Right atrium auricular region (tissue), 2 donors: Measurements from ENCODE around the gene PIP4K2C. TPM values are rescaled to one million over a fixed set of nuclear protein-coding genes. Genes with fewer than 3 reads are reported as not detected.

Experiments
- DNase-seq: peaks from one replicate; pipeline ENCODE4 v3.0.0-alpha.2; 2019; ENCODE audit warnings: low spot score
- H3K27ac ChIP-seq, 2 donors: fragments of 200-600 bp; sonication (generic); 1 replicate in 1 of 2; 2 replicates in 1 of 2; pipeline ENCODE4 v1.5.1; 2016 to 2019
- H3K27me3 ChIP-seq, 2 donors: fragments of 200-600 bp; sonication (generic); one replicate each; pipeline versions ENCODE4 v1.5.1 to v1.6.0; 2017 to 2019
- H3K36me3 ChIP-seq: fragments of 200-600 bp; sonication (generic); one replicate; pipeline ENCODE4 v1.5.1; 2016
- H3K4me1 ChIP-seq, 2 donors: fragments of 200-600 bp; sonication (generic); one replicate each; pipeline versions ENCODE4 v1.5.1 to v1.6.0; 2017 to 2019
- H3K4me3 ChIP-seq, 2 donors: fragments of 200-600 bp; sonication (generic); 1 replicate in 1 of 2; 2 replicates in 1 of 2; pipeline ENCODE4 v1.5.1; 2017 to 2019; ENCODE audit warnings: mild to moderate bottlenecking in 1 of 2, moderate library complexity in 1 of 2
- H3K9me3 ChIP-seq, 2 donors: fragments of 200-600 bp; sonication (generic); one replicate each; pipeline ENCODE4 v1.5.1; 2019
- total RNA-seq, 2 donors: library from RNA; depleted of rRNA; stranded (reverse); fragments of >200 nt; gene quantifications; one replicate each; pipeline ENCODE4 v1.1.0, GENCODE V29; 2016
- TF ChIP-seq, protein P1 (sequence below), 2 donors: fragments of 200-600 bp; sonication (generic); IDR thresholded peaks; one replicate each; pipeline ENCODE4 v1.5.1; 2019; ENCODE audit warnings: antibody characterized with exemption in 2 of 2

PIP4K2C gene
- total RNA-seq, 2 donors from 2014 or later, result 22.1 to 25.2 TPM

DNA sequence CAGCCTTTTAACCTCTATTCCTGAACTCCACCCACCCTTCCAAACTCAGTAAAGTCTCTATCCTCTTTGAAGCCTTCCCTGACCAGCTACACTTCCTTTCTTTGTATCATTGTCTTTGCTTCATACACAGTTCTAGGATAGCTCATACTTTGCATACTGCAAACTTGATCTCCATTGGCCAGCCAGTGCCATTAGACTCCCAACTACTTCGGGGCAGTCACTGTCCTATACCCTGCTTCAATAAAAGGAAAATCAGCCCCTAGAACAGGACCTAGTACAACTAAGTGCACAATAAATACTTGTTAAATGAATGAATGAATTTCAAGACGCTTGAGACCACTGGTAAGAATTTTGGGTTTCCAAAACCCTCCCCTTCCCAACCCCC is 521 bp upstream of the PIP4K2C start:
- Histone ChIP-seq H3K36me3 (peaks cover under 1% of the 10 kb centered on the region), H3K27me3 (no peaks in the 10 kb centered on the region), H3K9me3 (no peaks in the 10 kb centered on the region), H3K4me3 (peak overlapping the region; percentile 73 to 96), H3K27ac (peak overlapping the region; percentile 69 to 80), H3K4me1 (peaks cover 0 to 13% of the 10 kb centered on the region in 2 donors)
- DNase-seq, result no peak
- TF ChIP-seq, protein P1, sequence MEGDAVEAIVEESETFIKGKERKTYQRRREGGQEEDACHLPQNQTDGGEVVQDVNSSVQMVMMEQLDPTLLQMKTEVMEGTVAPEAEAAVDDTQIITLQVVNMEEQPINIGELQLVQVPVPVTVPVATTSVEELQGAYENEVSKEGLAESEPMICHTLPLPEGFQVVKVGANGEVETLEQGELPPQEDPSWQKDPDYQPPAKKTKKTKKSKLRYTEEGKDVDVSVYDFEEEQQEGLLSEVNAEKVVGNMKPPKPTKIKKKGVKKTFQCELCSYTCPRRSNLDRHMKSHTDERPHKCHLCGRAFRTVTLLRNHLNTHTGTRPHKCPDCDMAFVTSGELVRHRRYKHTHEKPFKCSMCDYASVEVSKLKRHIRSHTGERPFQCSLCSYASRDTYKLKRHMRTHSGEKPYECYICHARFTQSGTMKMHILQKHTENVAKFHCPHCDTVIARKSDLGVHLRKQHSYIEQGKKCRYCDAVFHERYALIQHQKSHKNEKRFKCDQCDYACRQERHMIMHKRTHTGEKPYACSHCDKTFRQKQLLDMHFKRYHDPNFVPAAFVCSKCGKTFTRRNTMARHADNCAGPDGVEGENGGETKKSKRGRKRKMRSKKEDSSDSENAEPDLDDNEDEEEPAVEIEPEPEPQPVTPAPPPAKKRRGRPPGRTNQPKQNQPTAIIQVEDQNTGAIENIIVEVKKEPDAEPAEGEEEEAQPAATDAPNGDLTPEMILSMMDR (IDR thresholded peaks at IDR 0.05), result no peak

DNA sequence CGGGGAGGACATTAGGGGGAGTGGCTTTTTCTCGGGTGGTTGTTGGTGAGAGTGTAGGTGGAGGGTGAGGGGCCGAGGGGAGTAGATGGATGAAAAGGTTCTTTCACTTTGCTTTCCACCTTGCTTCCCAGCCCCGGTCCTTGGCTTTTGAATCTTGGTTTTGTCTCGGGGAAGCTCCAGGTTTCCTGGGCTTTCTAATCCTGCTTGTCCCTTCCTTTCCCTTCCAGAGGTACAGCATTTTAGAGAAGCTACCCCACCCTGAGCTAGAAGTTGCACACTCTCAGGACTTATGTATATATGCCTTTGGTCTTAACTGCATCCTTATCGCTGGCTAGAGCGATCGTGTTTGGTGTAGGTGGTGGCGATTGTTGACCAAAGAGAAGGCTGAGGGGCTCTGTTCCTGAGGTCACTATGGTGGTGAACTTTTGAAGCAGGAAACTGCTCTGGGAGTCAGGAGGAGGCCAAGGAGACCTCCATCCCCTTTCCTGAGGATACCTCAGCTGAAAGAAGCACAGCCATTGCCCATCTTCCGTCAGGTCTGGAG is 862 bp downstream of the PIP4K2C start:
- no peaks in the 10 kb centered on the region for H3K9me3 ChIP-seq
- H3K27ac ChIP-seq, result peak overlapping the region; percentile 69 to 80
- H3K36me3 ChIP-seq, result peaks cover 7% of the 10 kb centered on the region
- DNase-seq, result no peak
- peaks cover 0 to 13% of the 10 kb centered on the region in 2 donors for H3K4me1 ChIP-seq
- H3K27me3 ChIP-seq, result no peaks in the 10 kb centered on the region
- H3K4me3 ChIP-seq, result peak overlapping the region; percentile 73 to 96
- TF ChIP-seq, protein P1 (IDR thresholded peaks at IDR 0.05), result no peak

DNA sequence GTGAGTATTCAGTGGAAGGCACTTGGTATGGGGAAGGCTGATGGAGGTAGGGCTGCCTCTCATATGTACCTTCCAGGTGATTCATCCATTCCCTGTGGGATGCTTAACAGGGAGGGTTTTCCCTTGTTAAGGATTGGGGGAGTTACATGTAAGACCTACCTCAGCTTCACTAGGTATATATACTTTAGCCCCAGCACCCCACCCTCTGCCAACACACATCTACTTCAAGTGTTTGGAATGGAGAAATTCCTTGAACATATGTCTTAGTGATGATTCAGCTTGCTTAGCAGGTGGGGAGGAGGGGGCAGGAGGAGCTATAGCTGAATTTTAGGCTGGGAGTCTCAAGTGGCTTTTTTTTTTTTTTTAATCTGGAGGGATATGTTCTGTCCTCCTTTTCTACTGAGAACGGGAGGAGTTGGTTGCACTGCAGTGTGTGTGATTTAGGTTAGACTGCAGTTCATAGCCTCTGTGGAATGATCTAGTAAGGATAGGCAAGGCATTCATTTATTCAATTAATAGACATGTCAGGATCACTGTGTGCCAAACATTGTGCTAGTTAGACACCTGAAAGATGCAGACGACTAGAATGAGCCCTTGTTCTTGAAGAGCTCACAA is 1.7 kb downstream of the PIP4K2C start:
- Histone ChIP-seq H3K9me3 (no peaks in the 10 kb centered on the region), H3K36me3 (peaks cover 7% of the 10 kb centered on the region), H3K4me3 (no peak overlapping the region), H3K4me1 (peaks cover 0 to 13% of the 10 kb centered on the region in 2 donors), H3K27me3 (no peaks in the 10 kb centered on the region), H3K27ac (no peak overlapping the region)
- TF ChIP-seq, protein P1 (IDR thresholded peaks at IDR 0.05), result no peak
- DNase-seq, result no peak

DNA sequence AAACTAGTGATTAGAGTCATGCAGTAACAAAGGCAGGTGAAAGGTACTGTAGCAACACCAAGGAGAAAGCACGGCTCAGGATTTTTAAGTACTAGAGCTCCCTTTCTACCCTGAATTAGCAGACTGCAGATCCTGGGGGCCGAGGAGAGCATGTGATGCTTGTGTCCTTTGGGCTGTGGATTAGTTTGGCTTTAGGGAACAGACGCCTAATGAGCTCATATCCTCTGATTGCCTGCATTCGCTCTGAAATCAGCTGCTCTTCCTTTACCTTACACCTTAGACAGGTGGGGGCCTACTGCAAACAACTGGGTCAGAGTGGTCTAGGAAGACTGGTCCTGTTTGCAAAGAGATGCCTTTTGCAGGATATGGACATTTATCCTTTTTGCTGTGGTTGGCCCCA is 2.2 kb downstream of the PIP4K2C start:
- Histone ChIP-seq H3K36me3 (peaks cover 7% of the 10 kb centered on the region), H3K27me3 (no peaks in the 10 kb centered on the region), H3K9me3 (no peaks in the 10 kb centered on the region), H3K4me1 (peaks cover 0 to 13% of the 10 kb centered on the region in 2 donors), H3K27ac (no peak overlapping the region), H3K4me3 (no peak overlapping the region)
- TF ChIP-seq, protein P1 (IDR thresholded peaks at IDR 0.05), result no peak
- DNase-seq, result no peak

DNA sequence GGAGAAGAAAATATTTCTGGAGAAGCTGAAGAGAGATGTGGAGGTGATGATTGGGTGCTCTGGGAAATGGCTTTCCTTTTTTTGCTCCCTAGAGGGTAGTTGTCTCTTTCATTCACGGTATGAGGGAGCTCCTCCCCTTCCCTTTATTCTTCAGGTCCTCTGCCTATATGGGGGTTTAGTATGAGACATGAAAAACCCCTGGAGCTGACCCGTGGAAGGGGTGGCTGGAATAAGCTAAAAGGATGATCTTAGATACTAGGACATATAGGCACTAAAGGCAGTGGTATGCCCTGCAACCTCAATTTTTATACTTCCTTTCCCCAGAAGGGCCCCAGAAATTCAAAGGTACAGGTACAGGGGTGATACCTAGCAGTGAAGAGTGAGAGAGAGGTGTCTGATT is 9.4 kb downstream of the PIP4K2C start:
- Histone ChIP-seq H3K27me3 (no peaks in the 10 kb centered on the region), H3K4me3 (no peak overlapping the region), H3K4me1 (peaks cover 0 to 18% of the 10 kb centered on the region in 2 donors), H3K36me3 (peaks cover 41% of the 10 kb centered on the region), H3K9me3 (no peaks in the 10 kb centered on the region), H3K27ac (no peak overlapping the region)
- DNase-seq, result no peak
- TF ChIP-seq, protein P1 (IDR thresholded peaks at IDR 0.05), result no peak
